SH-SY5Y (cell line): ENCODE measurements around the gene RBKS.

Experiments used
- GATA2 ChIP-seq: IDR thresholded peaks from 2 replicates; pipeline ENCODE4 v1.6.1; 2011; ENCODE audit warnings: mild to moderate bottlenecking, low read depth, low read length
- GATA3 ChIP-seq: IDR thresholded peaks from 2 replicates; pipeline ENCODE4 v1.6.1; 2011; ENCODE audit warnings: low read depth, mild to moderate bottlenecking, low read length, moderate library complexity

RBKS gene

GRCh38 chr2:27890924-27891672 is 911 bp upstream of the RBKS start:
- TF ChIP-seq GATA3 (no peak), GATA2 (no peak)

- TF ChIP-seq GATA3 (no peak), GATA2 (no peak)
Observed at GRCh38 chr2:27889774-27890145, 427 bp downstream of the RBKS start.

- TF ChIP-seq GATA2 (no peak), GATA3 (no peak)
Observed at GRCh38 chr2:27888790-27889189, 1.4 kb downstream of the RBKS start.

- TF ChIP-seq GATA3, result no peak
- TF ChIP-seq GATA2, result no peak
Observed at GRCh38 chr2:27887830-27888229, 2.4 kb downstream of the RBKS start.

GRCh38 chr2:27887111-27887510 is 3.1 kb downstream of the RBKS start:
- TF ChIP-seq GATA2 (no peak), GATA3 (no peak)

- no peak for TF ChIP-seq GATA3
- TF ChIP-seq GATA2, result no peak
Observed at GRCh38 chr2:27886322-27886721, 3.9 kb downstream of the RBKS start.

- TF ChIP-seq GATA2 (no peak), GATA3 (no peak)
Observed at GRCh38 chr2:27885661-27886060, 4.5 kb downstream of the RBKS start.

DNA sequence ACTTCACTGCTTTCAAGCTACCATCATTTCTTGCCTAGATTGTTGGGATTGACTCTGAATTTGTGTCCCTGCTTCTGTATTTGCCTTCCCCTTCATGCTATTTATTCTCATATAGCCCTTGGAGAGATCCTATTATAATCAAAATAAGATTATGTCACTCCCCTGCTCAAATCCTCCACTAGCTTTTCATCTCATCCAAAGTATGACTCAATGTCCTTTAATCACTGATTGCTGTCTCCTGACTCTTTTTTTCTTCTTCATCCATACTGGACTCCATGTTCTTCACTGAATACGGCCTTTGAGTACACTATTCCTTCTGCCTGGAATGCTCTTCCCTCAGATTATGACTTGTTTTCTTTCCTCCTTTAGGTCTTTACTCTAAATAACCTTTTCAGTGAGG is 5.0 kb downstream of the RBKS start:
- no peak for TF ChIP-seq GATA2
- TF ChIP-seq GATA3, result no peak

GRCh38 chr2:27884601-27885000 is 5.6 kb downstream of the RBKS start:
- no peak for TF ChIP-seq GATA3
- TF ChIP-seq GATA2, result no peak

GRCh38 chr2:27878825-27879224 is 11.4 kb downstream of the RBKS start:
- no peak for TF ChIP-seq GATA2
- TF ChIP-seq GATA3, result no peak

DNA sequence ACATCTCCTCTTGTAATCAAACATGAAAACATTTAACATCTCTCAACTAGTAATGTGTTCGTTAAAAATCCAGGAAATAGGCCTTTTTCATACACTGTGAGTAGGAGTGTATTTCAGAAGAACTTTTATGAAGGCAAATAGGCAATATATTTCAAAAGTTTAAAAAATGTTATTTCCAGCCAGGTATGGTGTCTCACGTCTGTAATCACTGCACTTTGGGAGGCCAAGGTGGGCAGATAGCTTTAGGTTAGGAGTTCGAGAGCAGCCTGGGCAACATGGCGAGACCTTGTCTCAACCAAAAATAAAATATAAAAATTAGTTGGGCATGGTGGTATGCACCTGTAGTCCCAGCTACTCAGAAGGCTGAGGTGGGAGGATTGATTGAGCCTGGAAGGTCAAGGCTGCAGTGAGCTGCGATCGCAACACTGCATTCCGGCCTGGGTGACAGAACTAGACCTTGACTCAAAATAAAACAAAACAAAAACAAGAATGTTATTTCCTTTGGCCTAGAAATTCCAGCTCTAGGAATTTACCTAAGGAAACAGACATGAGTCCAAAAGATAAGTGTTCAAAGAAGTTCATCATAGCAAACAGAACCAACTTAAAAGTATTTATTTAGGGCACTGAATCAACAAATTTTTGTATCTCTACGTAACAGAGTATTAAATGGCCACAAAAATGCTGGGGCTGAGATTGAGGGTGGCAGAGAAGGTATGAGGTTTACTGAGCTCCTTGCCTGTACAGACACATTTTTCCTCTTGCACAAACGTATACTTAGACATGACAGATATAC is 14.9 kb downstream of the RBKS start:
- TF ChIP-seq GATA2 (no peak), GATA3 (no peak)

DNA sequence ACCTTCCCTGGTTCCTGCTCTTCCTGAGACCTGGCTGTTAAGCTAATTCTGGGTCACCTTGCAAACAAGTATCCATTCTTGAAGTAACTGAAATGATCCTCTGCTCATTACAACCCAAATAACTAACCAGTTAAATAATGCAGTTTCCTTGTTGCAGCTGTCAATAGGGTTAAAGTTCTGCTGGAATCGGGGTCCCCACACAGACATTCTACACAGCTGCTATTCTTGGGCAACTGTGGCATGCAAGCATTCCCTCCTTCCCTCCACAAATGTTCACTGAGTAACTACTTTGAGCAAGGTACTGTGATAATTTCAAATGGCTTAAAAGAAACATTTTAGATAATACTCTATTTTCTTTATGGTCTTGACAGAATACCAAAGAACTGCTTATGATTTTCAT is 17.1 kb downstream of the RBKS start:
- TF ChIP-seq GATA3, result no peak
- no peak for TF ChIP-seq GATA2

DNA sequence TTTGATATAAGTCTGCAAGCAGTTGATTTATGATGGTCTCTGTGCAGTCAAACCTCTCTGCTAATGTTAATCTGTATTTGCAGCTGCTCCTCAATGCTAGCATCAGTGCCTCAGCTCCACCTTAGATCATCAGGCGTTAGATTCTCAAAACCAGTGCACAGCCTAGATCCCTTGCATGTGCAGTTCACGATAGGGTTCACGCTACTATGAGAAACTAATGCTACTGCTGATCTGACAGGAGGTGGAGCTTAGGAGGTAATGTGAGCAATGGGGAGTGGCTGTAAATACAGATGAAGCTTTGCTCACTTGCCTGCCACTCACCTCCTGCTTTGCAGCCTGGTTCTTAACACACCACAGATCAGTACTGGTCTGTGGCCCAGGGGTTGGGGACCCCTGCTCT is 18.4 kb downstream of the RBKS start:
- TF ChIP-seq GATA2, result no peak
- no peak for TF ChIP-seq GATA3

DNA sequence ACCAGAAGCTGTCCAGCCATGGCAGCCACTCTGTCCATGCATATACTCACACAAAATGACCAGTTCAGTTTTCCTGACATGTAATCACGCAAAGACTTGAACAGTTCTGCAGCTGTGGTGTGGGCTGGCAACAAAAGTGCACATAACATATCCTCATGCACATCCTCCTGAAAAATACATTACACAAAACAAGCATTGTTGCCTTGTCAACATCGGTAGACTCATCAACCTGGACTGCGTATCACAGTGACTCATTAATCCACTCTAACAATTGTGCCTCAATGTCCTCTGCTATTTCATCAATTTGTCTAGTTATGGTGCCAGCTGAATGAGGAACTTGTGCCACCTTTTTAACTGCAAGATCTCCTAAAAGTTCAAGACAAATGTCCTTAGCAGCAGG is 19.5 kb downstream of the RBKS start:
- no peak for TF ChIP-seq GATA2
- no peak for TF ChIP-seq GATA3

- TF ChIP-seq GATA3 (no peak), GATA2 (no peak)
Observed at GRCh38 chr2:27869763-27870162, 20.4 kb downstream of the RBKS start.
